H1 (cell line): ENCODE results near the gene LHFPL2. TPM values are rescaled to one million over a fixed set of nuclear protein-coding genes. Genes with fewer than 3 reads are reported as not detected.

Experiments
- CTCF ChIA-PET: fragments of 300-600 bp; sonication (Branson Sonifier 250); formaldehyde crosslinking; loops from one replicate; lab custom pipeline; 2021; ENCODE audit not compliant: partially characterized antibody; lab: Charles Lee
- POLR2A ChIA-PET: fragments of 300-600 bp; sonication (Branson Sonifier 250); formaldehyde crosslinking; loops from one replicate; lab custom pipeline; 2021; ENCODE audit warnings: inconsistent platforms; ENCODE audit not compliant: partially characterized antibody; lab: Charles Lee
- DNase-seq, 2 experiments: peaks; one replicate each; pipeline versions ENCODE4 v3.0.0 to v3.0.0-alpha.2; 2010 to 2022; ENCODE audit warnings: low spot score in 2 of 2, low read depth in 1 of 2, mixed read lengths in 1 of 2
- FAIRE-seq: peaks from 2 replicates; lab custom pipeline; 2011; peaks lifted over from hg19 to GRCh38; lab: Jason Lieb, UNC
- H2AFZ ChIP-seq: 2 replicates; pipeline ENCODE4 v1.8.1; 2012; ENCODE audit warnings: low read length, inconsistent platforms
- H2AK5ac ChIP-seq: 2 replicates; pipeline ENCODE4 v1.6.1; 2013; ENCODE audit warnings: low read depth, low read length
- H2BK120ac ChIP-seq: replicated peaks from 2 replicates; pipeline ENCODE3; 2013; ENCODE audit warnings: low read depth, low read length, inconsistent platforms
- H2BK12ac ChIP-seq: 2 replicates; pipeline ENCODE4 v1.6.1; 2013; ENCODE audit warnings: low read depth, low read length
- H2BK15ac ChIP-seq: 2 replicates; pipeline ENCODE4 v1.6.1; 2013; ENCODE audit warnings: low read length
- H2BK20ac ChIP-seq: 2 replicates; pipeline ENCODE4 v1.6.1; 2013; ENCODE audit warnings: low read length
- H2BK5ac ChIP-seq: 2 replicates; pipeline ENCODE4 v1.6.1; 2013; ENCODE audit warnings: low read depth, low read length
- H3K14ac ChIP-seq: 2 replicates; pipeline ENCODE4 v1.6.1; 2013; ENCODE audit warnings: inconsistent platforms; ENCODE audit not compliant: insufficient read length
- H3K18ac ChIP-seq: 2 replicates; pipeline ENCODE4 v1.6.1; 2013; ENCODE audit warnings: low read length; ENCODE audit errors: extremely low read depth
- H3K23ac ChIP-seq: 2 replicates; pipeline ENCODE4 v1.6.1; 2013; ENCODE audit warnings: inconsistent platforms; ENCODE audit not compliant: insufficient read length
- H3K23me2 ChIP-seq: 2 replicates; pipeline ENCODE4 v1.6.1; 2013; ENCODE audit warnings: low read depth, low read length
- H3K27ac ChIP-seq: 2 replicates; pipeline ENCODE4 v1.6.1; 2011; ENCODE audit warnings: low read depth, low read length, inconsistent platforms
- H3K27me3 ChIP-seq, 4 experiments: replicated peaks in 1 of 4; 1 replicate in 1 of 4; 2 replicates in 3 of 4; pipeline versions ENCODE4 v1.6.1 to v1.8.1; 2011 to 2013; ENCODE audit warnings: low read length in 3 of 4, mild to moderate bottlenecking in 3 of 4, inconsistent platforms in 2 of 4, mixed read lengths in 2 of 4, moderate library complexity in 1 of 4; ENCODE audit not compliant: control insufficient read depth in 3 of 4, insufficient read depth in 3 of 4; ENCODE audit errors: extremely low read depth in 1 of 4
- H3K36me3 ChIP-seq, 4 experiments: 2 replicates each; pipeline versions ENCODE4 v1.6.1 to v1.8.1; 2011 to 2013; ENCODE audit warnings: mild to moderate bottlenecking in 4 of 4, low read length in 3 of 4, moderate library complexity in 2 of 4, control low read depth in 1 of 4, inconsistent platforms in 1 of 4; ENCODE audit not compliant: insufficient read depth in 4 of 4, control insufficient read depth in 2 of 4
- H3K4ac ChIP-seq: replicated peaks from 2 replicates; pipeline ENCODE3; 2013; ENCODE audit warnings: low read length, low read depth, mixed read lengths, inconsistent platforms; ENCODE audit not compliant: insufficient read length
- H3K4me1 ChIP-seq, 4 experiments: replicated peaks in 1 of 4; 1 replicate in 1 of 4; 2 replicates in 3 of 4; pipeline versions ENCODE4 v1.6.1 to v1.8.1; 2011 to 2013; ENCODE audit warnings: low read length in 3 of 4, inconsistent platforms in 2 of 4, mixed read lengths in 1 of 4; ENCODE audit not compliant: insufficient read depth in 4 of 4, control insufficient read depth in 3 of 4
- H3K4me2 ChIP-seq, 2 experiments: 2 replicates each; pipeline versions ENCODE4 v1.6.1 to v1.8.1; 2011 to 2013; ENCODE audit warnings: low read depth in 2 of 2, low read length in 2 of 2, control low read depth in 1 of 2, inconsistent platforms in 1 of 2, mild to moderate bottlenecking in 1 of 2; ENCODE audit not compliant: insufficient read depth in 1 of 2
- H3K4me3 ChIP-seq, 4 experiments: fragments of 200-600, 300-600 bp in 1 of 4; sonication (generic), shearing (Covaris generic), sonication (Bioruptor Twin) in 1 of 4; 2 replicates each; pipeline versions ENCODE4 v1.5.1 to v1.8.1; 2011 to 2016; ENCODE audit warnings: low read length in 4 of 4, low read depth in 3 of 4, control low read depth in 2 of 4, inconsistent platforms in 2 of 4, mild to moderate bottlenecking in 2 of 4, mixed read lengths in 1 of 4, moderate library complexity in 1 of 4; ENCODE audit not compliant: insufficient read depth in 2 of 4; ENCODE audit errors: extremely low read depth in 1 of 4
- H3K56ac ChIP-seq: replicated peaks from 2 replicates; pipeline ENCODE3; 2013; ENCODE audit warnings: low read depth, mild to moderate bottlenecking, mixed read lengths, low read length, inconsistent platforms; ENCODE audit not compliant: insufficient read length
- H3K79me1 ChIP-seq: 2 replicates; pipeline ENCODE4 v1.6.1; 2013; ENCODE audit warnings: low read depth, low read length, control low read depth
- H3K79me2 ChIP-seq, 2 experiments: 2 replicates each; pipeline versions ENCODE4 v1.6.1 to v1.8.1; 2012 to 2013; ENCODE audit warnings: low read length in 2 of 2, mild to moderate bottlenecking in 2 of 2, inconsistent platforms in 1 of 2; ENCODE audit not compliant: insufficient read depth in 2 of 2, control insufficient read depth in 1 of 2
- H3K9ac ChIP-seq, 4 experiments: replicated peaks in 1 of 4; 1 replicate in 1 of 4; 2 replicates in 3 of 4; pipeline versions ENCODE4 v1.6.1 to v1.8.1; 2011 to 2013; ENCODE audit warnings: low read depth in 3 of 4, low read length in 3 of 4, control low read depth in 2 of 4, mild to moderate bottlenecking in 2 of 4, moderate library complexity in 2 of 4, inconsistent platforms in 1 of 4; ENCODE audit errors: extremely low read depth in 1 of 4
- H3K9me3 ChIP-seq, 2 experiments: 2 replicates each; pipeline versions ENCODE4 v1.6.1 to v1.8.1; 2012 to 2013; ENCODE audit warnings: mild to moderate bottlenecking in 2 of 2, moderate library complexity in 2 of 2, control low read depth in 1 of 2, inconsistent platforms in 1 of 2, low read depth in 1 of 2, low read length in 1 of 2, mixed read lengths in 1 of 2; ENCODE audit not compliant: insufficient read depth in 2 of 2
- H4K20me1 ChIP-seq, 2 experiments: replicated peaks in 1 of 2; 2 replicates each; pipeline versions ENCODE3 to v1.8.1; 2011 to 2013; ENCODE audit warnings: inconsistent platforms in 2 of 2, low read length in 2 of 2, mild to moderate bottlenecking in 1 of 2; ENCODE audit not compliant: insufficient read depth in 2 of 2, control insufficient read depth in 1 of 2
- H4K5ac ChIP-seq: 2 replicates; pipeline ENCODE4 v1.6.1; 2013; ENCODE audit warnings: low read length, low read depth, mixed read lengths, inconsistent platforms; ENCODE audit not compliant: insufficient read length
- H4K8ac ChIP-seq: 2 replicates; pipeline ENCODE4 v1.8.0; 2013; ENCODE audit warnings: mild to moderate bottlenecking, moderate library complexity, low read length, inconsistent platforms; ENCODE audit not compliant: insufficient read depth; ENCODE audit errors: extremely low read depth
- H4K91ac ChIP-seq: replicated peaks from 2 replicates; pipeline ENCODE3; 2013; ENCODE audit warnings: low read length, mixed read lengths, inconsistent platforms; ENCODE audit not compliant: insufficient read length
- CREB1 ChIP-seq: IDR thresholded peaks from 2 replicates; pipeline ENCODE4 v1.6.1; 2012; ENCODE audit warnings: inconsistent platforms
- WGBS, 2 experiments: shearing (Covaris generic) in 1 of 2; methylation state at CpG; one replicate each; pipeline versions ENCODE4 v1.1.6 to v1.1.7; 2013 to 2015; ENCODE audit warnings: low lambda C conversion rate in 2 of 2, mixed read lengths in 2 of 2, inconsistent platforms in 1 of 2, low coverage in 1 of 2, missing lambda C conversion rate in 1 of 2; ENCODE audit not compliant: insufficient replicate concordance in 2 of 2, insufficient coverage in 1 of 2, insufficient read length in 1 of 2; ENCODE audit errors: extremely low coverage in 1 of 2, missing lambda C conversion rate in 1 of 2; 5-methylcytosine and 5-hydroxymethylcytosine counted together
- polyA plus RNA-seq, 7 experiments: library from polyadenylated mRNA; depleted of rRNA in 3 of 7; stranded (reverse) in 5 of 7; unstranded in 2 of 7; fragments of >200 nt in 5 of 7; fragments of 200-250 nt in 2 of 7; gene quantifications; 1 replicate in 5 of 7; 2 replicates in 1 of 7; 4 replicates in 1 of 7; pipeline versions ENCODE4 v1.2.1 to v1.2.3, GENCODE V29; 2011 to 2013; ENCODE audit warnings: missing spikeins in 2 of 7, mixed read lengths in 2 of 7
- total RNA-seq: library from RNA; stranded (reverse); fragmentation: NEBNext Ultra II Directional; extraction: Animal tissue kit (Norgen Biotek cat#: 25700); gene quantifications from 2 replicates; pipeline ENCODE4 v1.2.1, GENCODE V29; 2021

Gene LHFPL2
- total and polyA plus RNA-seq, 2 of the 8 experiments (the other 6 are each of a cell fraction or from before 2014, with no cell fraction given), result 9.6 to 43.0 TPM

DNA sequence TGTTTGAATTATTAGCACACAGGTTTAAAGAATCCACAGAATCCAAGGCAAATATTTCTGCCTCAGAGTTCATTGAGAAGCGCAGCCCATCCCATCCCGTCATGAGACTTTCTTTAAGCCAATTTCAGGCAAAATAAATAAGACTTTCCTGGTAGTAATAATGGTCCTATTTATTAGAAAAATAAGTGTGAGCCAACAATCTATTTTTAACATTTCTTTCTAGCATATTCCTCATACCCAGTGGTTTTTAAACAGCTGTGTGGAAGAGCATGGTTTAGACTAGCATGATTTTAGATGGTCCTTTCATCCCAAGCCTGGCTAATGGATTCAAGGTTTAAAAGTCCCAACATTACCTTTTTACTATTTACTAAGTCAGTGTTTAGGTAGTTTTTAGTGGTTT, 162.4 kb downstream of the LHFPL2 start:
- no peak overlapping the region for H2AFZ ChIP-seq
- H3K14ac ChIP-seq, result no peak overlapping the region
- no peak overlapping the region for H4K91ac ChIP-seq
- CTCF ChIA-PET, result interaction anchor here (0.7 to 1.5 kb wide), 2 partner anchors 18 to 670 kb away, joined by 3 to 5 read pairs; no protein-coding TSS in a partner anchor
- H4K20me1 ChIP-seq, result peaks cover 0 to 2% of the 10 kb centered on the region in 2 experiments
- no peak overlapping the region for H2AK5ac ChIP-seq
- H2BK12ac ChIP-seq, result no peak overlapping the region
- POLR2A ChIA-PET, result no interaction called here
- no peak overlapping the region for H3K4me2 ChIP-seq
- H3K18ac ChIP-seq, result no peak overlapping the region
- no peaks in the 10 kb centered on the region for H3K4me1 ChIP-seq
- H3K27me3 ChIP-seq, result no peaks in the 10 kb centered on the region
- FAIRE-seq, result no peak
- H4K5ac ChIP-seq, result no peak overlapping the region
- H3K9me3 ChIP-seq, result no peaks in the 10 kb centered on the region
- H3K27ac ChIP-seq, result no peak overlapping the region
- no peak overlapping the region for H2BK120ac ChIP-seq
- no peak overlapping the region for H3K4me3 ChIP-seq
- no peak overlapping the region for H4K8ac ChIP-seq
- no peaks in the 10 kb centered on the region; the same call in 1 of the 2 replicates for H3K23me2 ChIP-seq
- DNase-seq, result no peak
- 98% methylated on average over 2 of the region's 2 CpGs; no CpG with 5 or more reads in 1 of the 2 experiments for WGBS, 2 experiments
- H2BK15ac ChIP-seq, result no peak overlapping the region
- H2BK5ac ChIP-seq, result no peak overlapping the region
- no peaks in the 10 kb centered on the region for H3K79me2 ChIP-seq
- H3K79me1 ChIP-seq, result no peaks in the 10 kb centered on the region; the same call in none of the 2 replicates
- H2BK20ac ChIP-seq, result no peak overlapping the region
- H3K36me3 ChIP-seq, result peaks cover 0 to 18% (median 4%) of the 10 kb centered on the region in 4 experiments; a peak in 5 of 8 replicates
- H3K4ac ChIP-seq, result no peak overlapping the region
- no peak overlapping the region for H3K9ac ChIP-seq
- no peak overlapping the region for H3K23ac ChIP-seq
- H3K56ac ChIP-seq, result no peak overlapping the region
- TF ChIP-seq CREB1, result no peak
